Measurements from ENCODE around the gene GTF3C5. TPM values are rescaled to one million over a fixed set of nuclear protein-coding genes. Genes with fewer than 3 reads are reported as not detected.
"Not testable (repeated sequence)": the region's sequence is repeated elsewhere in the genome, so short reads cannot be mapped to it uniquely, and the experiment has no call there.

GTF3C5 gene
- total RNA-seq, 4 donors from 2014 or later = 43.5 to 51.5 (median 48.9) TPM

DNA sequence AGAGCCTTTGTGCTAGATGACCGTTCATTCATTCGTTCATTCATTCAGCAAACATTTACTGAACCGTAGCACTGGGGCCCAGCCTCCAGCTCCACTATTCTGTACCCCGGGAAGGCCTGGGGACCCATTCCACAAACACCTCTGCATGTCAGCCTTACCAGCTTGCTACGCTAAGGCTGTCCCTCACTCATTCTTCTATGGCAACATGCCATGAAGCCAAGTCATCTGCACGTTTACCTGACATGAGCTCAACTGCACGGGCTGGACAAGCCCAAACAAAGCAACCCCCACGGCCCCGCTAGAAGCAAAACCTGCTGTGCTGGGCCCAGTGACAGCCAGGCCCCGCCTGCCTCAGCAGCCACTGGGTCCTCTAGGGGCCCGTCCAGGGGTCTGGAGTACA lies 37.0 kb downstream of the GTF3C5 start:
- no peak for TF ChIP-seq POLR2A (IDR thresholded peaks at IDR 0.05)
- no peak for TF ChIP-seq POLR2AphosphoS5 (IDR thresholded peaks at IDR 0.05)
- TF ChIP-seq, protein P1, sequence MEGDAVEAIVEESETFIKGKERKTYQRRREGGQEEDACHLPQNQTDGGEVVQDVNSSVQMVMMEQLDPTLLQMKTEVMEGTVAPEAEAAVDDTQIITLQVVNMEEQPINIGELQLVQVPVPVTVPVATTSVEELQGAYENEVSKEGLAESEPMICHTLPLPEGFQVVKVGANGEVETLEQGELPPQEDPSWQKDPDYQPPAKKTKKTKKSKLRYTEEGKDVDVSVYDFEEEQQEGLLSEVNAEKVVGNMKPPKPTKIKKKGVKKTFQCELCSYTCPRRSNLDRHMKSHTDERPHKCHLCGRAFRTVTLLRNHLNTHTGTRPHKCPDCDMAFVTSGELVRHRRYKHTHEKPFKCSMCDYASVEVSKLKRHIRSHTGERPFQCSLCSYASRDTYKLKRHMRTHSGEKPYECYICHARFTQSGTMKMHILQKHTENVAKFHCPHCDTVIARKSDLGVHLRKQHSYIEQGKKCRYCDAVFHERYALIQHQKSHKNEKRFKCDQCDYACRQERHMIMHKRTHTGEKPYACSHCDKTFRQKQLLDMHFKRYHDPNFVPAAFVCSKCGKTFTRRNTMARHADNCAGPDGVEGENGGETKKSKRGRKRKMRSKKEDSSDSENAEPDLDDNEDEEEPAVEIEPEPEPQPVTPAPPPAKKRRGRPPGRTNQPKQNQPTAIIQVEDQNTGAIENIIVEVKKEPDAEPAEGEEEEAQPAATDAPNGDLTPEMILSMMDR (IDR thresholded peaks at IDR 0.05) = no peak
- TF ChIP-seq EP300 (IDR thresholded peaks at IDR 0.05) = no peak
- Histone ChIP-seq H3K27ac (no peak overlapping the region), H3K4me3 (no peak overlapping the region), H3K4me1 (no peaks in the 10 kb centered on the region), H3K36me3 (peaks cover 0 to 30% of the 10 kb centered on the region in 2 donors), H3K27me3 (no peaks in the 10 kb centered on the region), H3K9me3 (no peaks in the 10 kb centered on the region)
- ATAC-seq = no peak
- WGBS, 2 donors (ENCODE audit: low coverage in 1 of 2) = 87% methylated on average over 5 of the region's 11 CpGs; no CpG with 5 or more reads in 1 of the 2 donors

DNA sequence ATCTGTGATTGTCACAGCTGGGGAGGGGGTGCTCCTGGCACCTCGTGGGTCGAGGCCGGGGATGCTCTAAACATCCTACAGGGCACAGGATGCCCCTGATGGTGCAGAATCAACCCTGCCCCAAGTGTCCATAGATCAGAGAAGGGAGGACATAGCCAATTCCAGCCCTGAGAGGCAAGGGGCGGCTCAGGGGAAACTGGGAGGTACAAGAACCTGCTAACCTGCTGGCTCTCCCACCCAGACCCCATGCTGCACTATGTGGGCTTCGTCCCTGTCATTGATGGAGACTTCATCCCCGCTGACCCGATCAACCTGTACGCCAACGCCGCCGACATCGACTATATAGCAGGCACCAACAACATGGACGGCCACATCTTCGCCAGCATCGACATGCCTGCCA lies 37.6 kb downstream of the GTF3C5 start:
- not testable (repeated sequence) for ATAC-seq, H3K27ac ChIP-seq, H3K9me3 ChIP-seq, H3K4me1 ChIP-seq, H3K4me3 ChIP-seq, H3K27me3 ChIP-seq
- WGBS, 2 donors (ENCODE audit: low coverage in 1 of 2) = no CpG with 5 or more reads among the region's 15 CpGs
- peaks cover 0 to 30% of the 10 kb centered on the region in 2 donors for H3K36me3 ChIP-seq

DNA sequence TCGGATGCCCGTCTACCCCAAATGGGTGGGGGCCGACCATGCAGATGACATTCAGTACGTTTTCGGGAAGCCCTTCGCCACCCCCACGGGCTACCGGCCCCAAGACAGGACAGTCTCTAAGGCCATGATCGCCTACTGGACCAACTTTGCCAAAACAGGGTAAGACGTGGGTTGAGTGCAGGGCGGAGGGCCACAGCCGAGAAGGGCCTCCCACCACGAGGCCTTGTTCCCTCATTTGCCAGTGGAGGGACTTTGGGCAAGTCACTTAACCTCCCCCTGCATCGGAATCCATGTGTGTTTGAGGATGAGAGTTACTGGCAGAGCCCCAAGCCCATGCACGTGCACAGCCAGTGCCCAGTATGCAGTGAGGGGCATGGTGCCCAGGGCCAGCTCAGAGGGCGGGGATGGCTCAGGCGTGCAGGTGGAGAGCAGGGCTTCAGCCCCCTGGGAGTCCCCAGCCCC lies 39.7 kb downstream of the GTF3C5 start:
- H3K27me3 ChIP-seq, ATAC-seq: not testable (repeated sequence)

DNA sequence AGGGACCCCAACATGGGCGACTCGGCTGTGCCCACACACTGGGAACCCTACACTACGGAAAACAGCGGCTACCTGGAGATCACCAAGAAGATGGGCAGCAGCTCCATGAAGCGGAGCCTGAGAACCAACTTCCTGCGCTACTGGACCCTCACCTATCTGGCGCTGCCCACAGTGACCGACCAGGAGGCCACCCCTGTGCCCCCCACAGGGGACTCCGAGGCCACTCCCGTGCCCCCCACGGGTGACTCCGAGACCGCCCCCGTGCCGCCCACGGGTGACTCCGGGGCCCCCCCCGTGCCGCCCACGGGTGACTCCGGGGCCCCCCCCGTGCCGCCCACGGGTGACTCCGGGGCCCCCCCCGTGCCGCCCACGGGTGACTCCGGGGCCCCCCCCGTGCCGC lies 40.2 kb downstream of the GTF3C5 start:
- not testable (repeated sequence) for H3K4me1 ChIP-seq, H3K9me3 ChIP-seq, H3K27ac ChIP-seq, ATAC-seq, H3K4me3 ChIP-seq, H3K27me3 ChIP-seq
- whole genome bisulfite sequencing, 2 donors (ENCODE audit: low coverage in 1 of 2) = no CpG with 5 or more reads among the region's 31 CpGs
- H3K36me3 ChIP-seq = peaks cover 0 to 15% of the 10 kb centered on the region in 2 donors

More for the DNA sequence above, 39.7 kb downstream of the GTF3C5 start:
- H3K9me3 ChIP-seq, H3K4me1 ChIP-seq, H3K4me3 ChIP-seq, H3K27ac ChIP-seq: not testable (repeated sequence)
- WGBS, 2 donors (ENCODE audit: low coverage in 1 of 2) = no CpG with 5 or more reads among the region's 17 CpGs
- H3K36me3 ChIP-seq = peaks cover 0 to 18% of the 10 kb centered on the region in 2 donors

DNA sequence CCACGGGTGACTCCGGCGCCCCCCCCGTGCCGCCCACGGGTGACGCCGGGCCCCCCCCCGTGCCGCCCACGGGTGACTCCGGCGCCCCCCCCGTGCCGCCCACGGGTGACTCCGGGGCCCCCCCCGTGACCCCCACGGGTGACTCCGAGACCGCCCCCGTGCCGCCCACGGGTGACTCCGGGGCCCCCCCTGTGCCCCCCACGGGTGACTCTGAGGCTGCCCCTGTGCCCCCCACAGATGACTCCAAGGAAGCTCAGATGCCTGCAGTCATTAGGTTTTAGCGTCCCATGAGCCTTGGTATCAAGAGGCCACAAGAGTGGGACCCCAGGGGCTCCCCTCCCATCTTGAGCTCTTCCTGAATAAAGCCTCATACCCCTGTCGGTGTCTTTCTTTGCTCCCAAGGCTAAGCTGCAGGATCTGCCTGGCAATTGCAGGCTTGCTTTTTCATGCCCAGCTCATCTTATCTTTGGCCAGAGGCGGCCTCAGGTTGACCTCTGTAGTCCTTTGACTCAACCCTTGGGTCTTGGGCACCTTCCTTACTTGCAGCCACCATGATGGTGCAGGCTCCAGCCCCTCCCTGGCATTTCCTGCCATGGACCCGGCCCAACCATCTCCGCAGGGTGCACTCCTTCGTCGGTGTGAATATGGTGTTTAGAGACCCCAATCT lies 40.8 kb downstream of the GTF3C5 start:
- Histone ChIP-seq H3K4me3 (no peak overlapping the region), H3K27ac (no peak overlapping the region), H3K4me1 (no peaks in the 10 kb centered on the region), H3K27me3 (peaks cover 6% of the 10 kb centered on the region), H3K36me3 (peaks cover 0 to 10% of the 10 kb centered on the region in 2 donors), H3K9me3 (no peaks in the 10 kb centered on the region)
- TF ChIP-seq, protein P1 (IDR thresholded peaks at IDR 0.05) = no peak
- no peak for TF ChIP-seq POLR2AphosphoS5 (IDR thresholded peaks at IDR 0.05)
- TF ChIP-seq POLR2A (IDR thresholded peaks at IDR 0.05) = no peak
- no peak for TF ChIP-seq EP300 (IDR thresholded peaks at IDR 0.05)
- ATAC-seq = no peak
- WGBS, 2 donors (ENCODE audit: low coverage in 1 of 2) = 80% methylated on average over 3 of the region's 33 CpGs; no CpG with 5 or more reads in 1 of the 2 donors

DNA sequence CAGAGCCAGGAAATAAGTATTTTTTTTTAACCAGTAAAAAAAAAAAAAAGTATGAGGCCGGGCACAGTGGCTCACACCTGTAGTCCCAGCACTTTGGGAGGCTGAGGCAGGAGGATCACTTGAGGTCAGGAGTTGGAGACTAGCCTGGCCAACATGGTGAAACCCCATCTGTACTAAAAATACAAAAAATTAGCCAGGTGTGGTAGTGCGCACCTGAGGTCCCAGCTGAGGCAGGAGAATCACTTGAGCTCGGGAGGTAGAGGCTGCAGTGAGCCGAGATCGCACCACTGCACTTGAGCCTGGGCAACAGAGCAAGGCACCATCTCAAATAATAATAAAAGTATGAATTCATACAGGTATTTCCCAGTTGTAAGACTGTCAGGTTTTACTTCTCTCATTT lies 41.4 kb downstream of the GTF3C5 start:
- not testable (repeated sequence) for H3K36me3 ChIP-seq, H3K27ac ChIP-seq, H3K4me3 ChIP-seq, H3K4me1 ChIP-seq, H3K27me3 ChIP-seq, H3K9me3 ChIP-seq, ATAC-seq
- WGBS, 2 donors (ENCODE audit: low coverage in 1 of 2) = 90 to 96% methylated on average over 4 to 5 of the region's 5 CpGs

DNA sequence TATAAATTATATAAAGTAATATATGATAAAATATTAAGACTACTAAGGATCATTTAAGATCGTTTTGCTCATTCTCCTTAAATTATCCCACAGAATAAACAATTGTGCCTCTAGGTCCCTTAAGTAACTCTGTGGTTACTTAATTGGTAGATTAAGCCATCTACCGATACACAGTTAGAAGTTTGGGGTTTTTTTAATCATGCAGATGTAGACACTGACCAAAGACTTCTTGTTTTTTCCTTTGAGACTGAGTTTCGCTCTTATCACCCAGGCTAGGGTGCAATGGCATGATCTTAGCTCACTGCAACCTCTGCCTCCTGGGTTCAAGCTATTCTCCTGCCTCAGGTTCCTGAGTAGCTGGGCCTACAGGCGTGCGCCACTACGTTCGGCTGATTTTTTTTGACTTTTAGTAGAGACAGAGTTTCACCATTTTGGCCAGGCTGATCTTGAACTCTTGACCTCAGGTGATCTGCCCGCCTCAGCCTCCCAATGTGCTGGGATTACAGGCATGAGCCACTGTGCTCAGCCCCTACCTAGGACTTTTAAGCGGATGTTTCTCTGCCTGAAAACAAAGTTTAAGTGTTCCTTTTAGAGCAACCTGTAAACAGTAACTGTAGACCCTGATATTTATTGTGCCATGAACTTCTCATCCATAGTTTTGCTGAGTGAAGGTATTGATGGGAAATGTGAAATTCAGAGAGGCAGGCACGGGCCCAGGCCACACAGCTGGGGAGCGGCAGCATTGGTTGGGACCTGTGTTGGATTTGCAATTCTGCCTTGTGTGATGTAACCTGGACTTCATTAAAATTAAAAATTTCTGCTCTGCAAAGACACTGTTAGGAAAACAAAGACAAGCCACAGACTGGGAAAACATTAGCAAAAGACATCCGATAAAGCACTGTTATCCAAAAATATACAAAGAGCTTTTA lies 42.6 kb downstream of the GTF3C5 start:
- Histone ChIP-seq H3K36me3 (peaks cover 0 to 10% of the 10 kb centered on the region in 2 donors), H3K27me3 (peaks cover 6% of the 10 kb centered on the region), H3K9me3 (no peaks in the 10 kb centered on the region), H3K4me1 (no peaks in the 10 kb centered on the region), H3K27ac (no peak overlapping the region), H3K4me3 (no peak overlapping the region)
- TF ChIP-seq POLR2A (IDR thresholded peaks at IDR 0.05) (no peak), EP300 (IDR thresholded peaks at IDR 0.05) (no peak), POLR2AphosphoS5 (IDR thresholded peaks at IDR 0.05) (no peak)
- TF ChIP-seq, protein P1 (IDR thresholded peaks at IDR 0.05) = no peak
- WGBS, 2 donors (ENCODE audit: low coverage in 1 of 2) = 67 to 78% methylated on average over 4 to 12 of the region's 12 CpGs
- ATAC-seq = no peak
